SK-N-SH (cell line): Measurements from ENCODE around the gene PCDHGB4. TPM values are rescaled to one million over a fixed set of nuclear protein-coding genes. Genes with fewer than 3 reads are reported as not detected.
"Not testable (repeated sequence)": the region's sequence is repeated elsewhere in the genome, so short reads cannot be mapped to it uniquely, and the experiment has no call there.

ENCODE experiments used
- CTCF ChIA-PET: fragments of 300-600, 350-600 bp; formaldehyde crosslinking; extraction: SDS; loops from one replicate; lab custom pipeline; 2021; lab: Yijun Ruan, JAX
- POLR2A ChIA-PET: fragments of 350-600 bp; sonication (Branson Sonifier 250); formaldehyde crosslinking; extraction: SDS; loops from one replicate; lab custom pipeline; 2020; ENCODE audit warnings: antibody characterized with exemption, inconsistent platforms; lab: Yijun Ruan, JAX
- DNase-seq: peaks from one replicate; pipeline ENCODE4 v3.0.0; 2012
- H2AFZ ChIP-seq: fragments of 200-600 bp; sonication (generic); 2 replicates; pipeline ENCODE4 v1.8.1; 2016; ENCODE audit warnings: antibody characterized with exemption, mild to moderate bottlenecking, low read depth
- H3F3A ChIP-seq: fragments of 200-600 bp; sonication (generic); replicated peaks from 2 replicates; pipeline ENCODE3; 2016; ENCODE audit warnings: antibody characterized with exemption, mild to moderate bottlenecking; ENCODE audit not compliant: insufficient read depth
- H3K27ac ChIP-seq, 2 experiments: fragments of 200-500 bp in 1 of 2; fragments of 200-600 bp in 1 of 2; sonication (Bioruptor generic) in 1 of 2; sonication (generic), shearing (Covaris generic) in 1 of 2; 2 replicates each; pipeline versions ENCODE4 v1.5.1 to v1.6.1; 2014 to 2016; ENCODE audit warnings: low read depth in 2 of 2, inconsistent platforms in 1 of 2, low read length in 1 of 2, mild to moderate bottlenecking in 1 of 2, mixed read lengths in 1 of 2
- H3K27me3 ChIP-seq: fragments of 200-600 bp; sonication (generic), shearing (Covaris generic); 2 replicates; pipeline ENCODE4 v1.6.1; 2016; ENCODE audit warnings: mixed run types; ENCODE audit not compliant: insufficient read depth
- H3K36me3 ChIP-seq, 2 experiments: fragments of 200-500 bp in 1 of 2; fragments of 200-600 bp in 1 of 2; sonication (Bioruptor generic) in 1 of 2; sonication (generic) in 1 of 2; replicated peaks in 1 of 2; 2 replicates each; pipeline versions ENCODE3 to v1.5.1; 2014 to 2016; ENCODE audit warnings: low read length in 1 of 2, mild to moderate bottlenecking in 1 of 2; ENCODE audit not compliant: insufficient read depth in 2 of 2, control insufficient read depth in 1 of 2
- H3K4me1 ChIP-seq, 2 experiments: fragments of 200-500 bp in 1 of 2; fragments of 200-600 bp in 1 of 2; sonication (Bioruptor generic) in 1 of 2; sonication (generic), shearing (Covaris generic) in 1 of 2; 2 replicates each; pipeline versions ENCODE4 v1.5.1 to v1.6.1; 2014 to 2016; ENCODE audit warnings: low read depth in 1 of 2, low read length in 1 of 2, mixed run types in 1 of 2; ENCODE audit not compliant: insufficient read depth in 2 of 2, control insufficient read depth in 1 of 2
- H3K4me2 ChIP-seq: fragments of 200-600 bp; sonication (generic), shearing (Covaris generic); 2 replicates; pipeline ENCODE4 v1.6.1; 2017; ENCODE audit warnings: mixed run types
- H3K4me3 ChIP-seq, 2 experiments: fragments of 200-500 bp in 1 of 2; fragments of 200-600 bp in 1 of 2; sonication (Bioruptor generic) in 1 of 2; sonication (generic), shearing (Covaris generic) in 1 of 2; 2 replicates each; pipeline versions ENCODE4 v1.5.1 to v1.8.1; 2014 to 2016; ENCODE audit warnings: low read depth in 2 of 2, inconsistent platforms in 1 of 2, low read length in 1 of 2, mild to moderate bottlenecking in 1 of 2, mixed read lengths in 1 of 2, moderate library complexity in 1 of 2
- H3K79me2 ChIP-seq: fragments of 200-600 bp; sonication (generic); 2 replicates; pipeline ENCODE4 v1.8.1; 2017; ENCODE audit warnings: mild to moderate bottlenecking; ENCODE audit not compliant: insufficient read depth
- H3K9ac ChIP-seq: fragments of 200-600 bp; sonication (generic); 2 replicates; pipeline ENCODE4 v1.6.1; 2017; ENCODE audit warnings: mixed run types
- H3K9me2 ChIP-seq: fragments of 200-600 bp; sonication (generic); 2 replicates; pipeline ENCODE4 v1.6.1; 2017; ENCODE audit warnings: mixed run types
- H3K9me3 ChIP-seq: fragments of 200-600 bp; sonication (generic); 2 replicates; pipeline ENCODE4 v1.6.1; 2017; ENCODE audit warnings: mixed run types, mild to moderate bottlenecking, moderate library complexity
- H4K20me1 ChIP-seq: fragments of 200-600 bp; sonication (generic); 2 replicates; pipeline ENCODE4 v1.6.1; 2017; ENCODE audit warnings: mild to moderate bottlenecking, mixed run types; ENCODE audit not compliant: insufficient read depth
- ELF1 ChIP-seq: IDR thresholded peaks from 2 replicates; pipeline ENCODE4 v1.4.0; 2012
- FOSL2 ChIP-seq: IDR thresholded peaks from 2 replicates; pipeline ENCODE4 v1.4.0; 2012; ENCODE audit warnings: low read depth, mild to moderate bottlenecking, moderate library complexity, borderline replicate concordance
- FOXM1 ChIP-seq: IDR thresholded peaks from 2 replicates; pipeline ENCODE4 v1.4.0; 2012; ENCODE audit warnings: low read depth, mild to moderate bottlenecking
- GATA2 ChIP-seq: sonication (generic); formaldehyde crosslinking; IDR thresholded peaks from 2 replicates; pipeline ENCODE4 v1.5.0; 2020; ENCODE audit warnings: mild to moderate bottlenecking, missing genetic modification reagents
- MEF2A ChIP-seq: IDR thresholded peaks from 2 replicates; pipeline ENCODE4 v1.4.0; 2012; ENCODE audit warnings: low read depth, borderline replicate concordance
- NRF1 ChIP-seq: IDR thresholded peaks from 2 replicates; pipeline ENCODE4 v1.6.1; 2012; ENCODE audit warnings: low read depth, mild to moderate bottlenecking, low read length
- RCOR1 ChIP-seq: fragments of 150-350 bp; IDR thresholded peaks from 2 replicates; pipeline ENCODE4 v1.6.1; 2017; ENCODE audit warnings: antibody characterized with exemption, low read length
- RFX5 ChIP-seq: IDR thresholded peaks from 2 replicates; pipeline ENCODE4 v1.6.1; 2012; ENCODE audit warnings: mild to moderate bottlenecking, improper control_type of control experiment, low read length
- RXRA ChIP-seq: IDR thresholded peaks from 2 replicates; pipeline ENCODE4 v1.4.0; 2012; ENCODE audit warnings: low read depth, mild to moderate bottlenecking, borderline replicate concordance
- TCF12 ChIP-seq: IDR thresholded peaks from 2 replicates; pipeline ENCODE4 v1.4.0; 2012
- WGBS: methylation state at CpG from one replicate; pipeline ENCODE4 v1.1.6; 2017; ENCODE audit warnings: low lambda C conversion rate; 5-methylcytosine and 5-hydroxymethylcytosine counted together
- polyA plus RNA-seq, 3 experiments: library from polyadenylated mRNA; depleted of rRNA; stranded (reverse); fragments of >200 nt; gene quantifications; 2 replicates each; pipeline ENCODE4 v1.2.3, GENCODE V29; 2012
- TF ChIP-seq, protein P1 (sequence below): IDR thresholded peaks from 2 replicates; pipeline ENCODE4 v1.4.0; 2012; ENCODE audit warnings: low read depth, borderline replicate concordance
- TF ChIP-seq, protein P2 (sequence below): IDR thresholded peaks from 2 replicates; pipeline ENCODE4; 2012
- TF ChIP-seq, protein P3 (sequence below): fragments of 200-600 bp; sonication (generic); IDR thresholded peaks from 2 replicates; pipeline ENCODE4 v1.6.1; 2017; ENCODE audit warnings: antibody characterized with exemption, mild to moderate bottlenecking, moderate library complexity
- TF ChIP-seq, protein P4 (sequence below): fragments of 150-350 bp; IDR thresholded peaks from 2 replicates; pipeline ENCODE4 v1.6.1; 2016; ENCODE audit warnings: mild to moderate bottlenecking, low read depth, low read length

Gene PCDHGB4
- polyA plus RNA-seq, 1 of the 3 experiments (the other 2 are of a cell fraction) = 0.64 TPM

DNA sequence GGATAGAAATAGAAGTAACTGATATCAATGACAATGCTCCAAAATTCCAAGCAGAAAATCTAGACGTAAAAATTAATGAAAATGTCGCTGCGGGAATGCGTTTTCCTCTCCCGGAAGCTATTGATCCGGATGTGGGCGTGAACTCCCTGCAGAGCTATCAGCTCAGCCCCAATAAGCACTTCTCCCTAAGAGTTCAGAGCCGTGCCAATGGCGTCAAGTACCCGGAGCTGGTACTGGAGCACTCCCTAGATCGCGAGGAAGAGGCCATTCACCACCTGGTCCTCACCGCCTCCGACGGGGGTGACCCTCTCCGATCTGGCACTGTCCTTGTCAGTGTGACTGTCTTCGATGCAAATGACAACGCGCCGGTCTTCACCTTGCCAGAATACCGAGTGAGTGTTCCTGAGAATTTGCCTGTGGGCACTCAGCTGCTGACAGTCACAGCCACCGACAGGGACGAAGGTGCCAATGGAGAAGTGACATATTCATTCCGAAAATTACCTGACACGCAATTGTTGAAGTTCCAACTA, 26.1 kb downstream of the PCDHGB4 start:
- peaks cover 4% of the 10 kb centered on the region for H3F3A ChIP-seq
- H3K79me2 ChIP-seq = no peaks in the 10 kb centered on the region
- no peak overlapping the region; a peak in 2 of 4 replicates for H3K4me3 ChIP-seq
- H3K27me3 ChIP-seq = no peaks in the 10 kb centered on the region
- 92% methylated on average over 23 of the region's 25 CpGs for WGBS
- no peak overlapping the region for H2AFZ ChIP-seq
- CTCF ChIA-PET = interaction anchor here (0.9 to 2.5 kb wide), 5 partner anchors 11 to 329 kb away, joined by 3 to 11 read pairs (median 4); no protein-coding TSS in a partner anchor
- H3K4me2 ChIP-seq = no peak overlapping the region
- H3K9me2 ChIP-seq = no peaks in the 10 kb centered on the region
- H3K4me1 ChIP-seq = no peaks in the 10 kb centered on the region; a peak in 1 of 4 replicates
- DNase-seq = no peak
- POLR2A ChIA-PET = no interaction called here
- TF ChIP-seq, protein P1, sequence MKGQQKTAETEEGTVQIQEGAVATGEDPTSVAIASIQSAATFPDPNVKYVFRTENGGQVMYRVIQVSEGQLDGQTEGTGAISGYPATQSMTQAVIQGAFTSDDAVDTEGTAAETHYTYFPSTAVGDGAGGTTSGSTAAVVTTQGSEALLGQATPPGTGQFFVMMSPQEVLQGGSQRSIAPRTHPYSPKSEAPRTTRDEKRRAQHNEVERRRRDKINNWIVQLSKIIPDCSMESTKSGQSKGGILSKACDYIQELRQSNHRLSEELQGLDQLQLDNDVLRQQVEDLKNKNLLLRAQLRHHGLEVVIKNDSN = no peak
- TF ChIP-seq ELF1 (no peak), FOXM1 (no peak), RXRA (no peak), GATA2 (no peak), NRF1 (no peak), TCF12 (no peak), RFX5 (no peak), MEF2A (no peak), FOSL2 (no peak), RCOR1 (no peak)
- TF ChIP-seq, protein P2, sequence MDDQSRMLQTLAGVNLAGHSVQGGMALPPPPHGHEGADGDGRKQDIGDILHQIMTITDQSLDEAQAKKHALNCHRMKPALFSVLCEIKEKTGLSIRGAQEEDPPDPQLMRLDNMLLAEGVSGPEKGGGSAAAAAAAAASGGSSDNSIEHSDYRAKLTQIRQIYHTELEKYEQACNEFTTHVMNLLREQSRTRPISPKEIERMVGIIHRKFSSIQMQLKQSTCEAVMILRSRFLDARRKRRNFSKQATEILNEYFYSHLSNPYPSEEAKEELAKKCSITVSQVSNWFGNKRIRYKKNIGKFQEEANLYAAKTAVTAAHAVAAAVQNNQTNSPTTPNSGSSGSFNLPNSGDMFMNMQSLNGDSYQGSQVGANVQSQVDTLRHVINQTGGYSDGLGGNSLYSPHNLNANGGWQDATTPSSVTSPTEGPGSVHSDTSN = no peak
- TF ChIP-seq, protein P3, sequence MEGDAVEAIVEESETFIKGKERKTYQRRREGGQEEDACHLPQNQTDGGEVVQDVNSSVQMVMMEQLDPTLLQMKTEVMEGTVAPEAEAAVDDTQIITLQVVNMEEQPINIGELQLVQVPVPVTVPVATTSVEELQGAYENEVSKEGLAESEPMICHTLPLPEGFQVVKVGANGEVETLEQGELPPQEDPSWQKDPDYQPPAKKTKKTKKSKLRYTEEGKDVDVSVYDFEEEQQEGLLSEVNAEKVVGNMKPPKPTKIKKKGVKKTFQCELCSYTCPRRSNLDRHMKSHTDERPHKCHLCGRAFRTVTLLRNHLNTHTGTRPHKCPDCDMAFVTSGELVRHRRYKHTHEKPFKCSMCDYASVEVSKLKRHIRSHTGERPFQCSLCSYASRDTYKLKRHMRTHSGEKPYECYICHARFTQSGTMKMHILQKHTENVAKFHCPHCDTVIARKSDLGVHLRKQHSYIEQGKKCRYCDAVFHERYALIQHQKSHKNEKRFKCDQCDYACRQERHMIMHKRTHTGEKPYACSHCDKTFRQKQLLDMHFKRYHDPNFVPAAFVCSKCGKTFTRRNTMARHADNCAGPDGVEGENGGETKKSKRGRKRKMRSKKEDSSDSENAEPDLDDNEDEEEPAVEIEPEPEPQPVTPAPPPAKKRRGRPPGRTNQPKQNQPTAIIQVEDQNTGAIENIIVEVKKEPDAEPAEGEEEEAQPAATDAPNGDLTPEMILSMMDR = no peak
- TF ChIP-seq, protein P4, sequence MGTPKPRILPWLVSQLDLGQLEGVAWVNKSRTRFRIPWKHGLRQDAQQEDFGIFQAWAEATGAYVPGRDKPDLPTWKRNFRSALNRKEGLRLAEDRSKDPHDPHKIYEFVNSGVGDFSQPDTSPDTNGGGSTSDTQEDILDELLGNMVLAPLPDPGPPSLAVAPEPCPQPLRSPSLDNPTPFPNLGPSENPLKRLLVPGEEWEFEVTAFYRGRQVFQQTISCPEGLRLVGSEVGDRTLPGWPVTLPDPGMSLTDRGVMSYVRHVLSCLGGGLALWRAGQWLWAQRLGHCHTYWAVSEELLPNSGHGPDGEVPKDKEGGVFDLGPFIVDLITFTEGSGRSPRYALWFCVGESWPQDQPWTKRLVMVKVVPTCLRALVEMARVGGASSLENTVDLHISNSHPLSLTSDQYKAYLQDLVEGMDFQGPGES = no peak
- H3K36me3 ChIP-seq = no peaks in the 10 kb centered on the region
- no peak overlapping the region for H3K27ac ChIP-seq
- no peaks in the 10 kb centered on the region for H3K9me3 ChIP-seq
- no peak overlapping the region for H3K9ac ChIP-seq
- no peaks in the 10 kb centered on the region for H4K20me1 ChIP-seq

DNA sequence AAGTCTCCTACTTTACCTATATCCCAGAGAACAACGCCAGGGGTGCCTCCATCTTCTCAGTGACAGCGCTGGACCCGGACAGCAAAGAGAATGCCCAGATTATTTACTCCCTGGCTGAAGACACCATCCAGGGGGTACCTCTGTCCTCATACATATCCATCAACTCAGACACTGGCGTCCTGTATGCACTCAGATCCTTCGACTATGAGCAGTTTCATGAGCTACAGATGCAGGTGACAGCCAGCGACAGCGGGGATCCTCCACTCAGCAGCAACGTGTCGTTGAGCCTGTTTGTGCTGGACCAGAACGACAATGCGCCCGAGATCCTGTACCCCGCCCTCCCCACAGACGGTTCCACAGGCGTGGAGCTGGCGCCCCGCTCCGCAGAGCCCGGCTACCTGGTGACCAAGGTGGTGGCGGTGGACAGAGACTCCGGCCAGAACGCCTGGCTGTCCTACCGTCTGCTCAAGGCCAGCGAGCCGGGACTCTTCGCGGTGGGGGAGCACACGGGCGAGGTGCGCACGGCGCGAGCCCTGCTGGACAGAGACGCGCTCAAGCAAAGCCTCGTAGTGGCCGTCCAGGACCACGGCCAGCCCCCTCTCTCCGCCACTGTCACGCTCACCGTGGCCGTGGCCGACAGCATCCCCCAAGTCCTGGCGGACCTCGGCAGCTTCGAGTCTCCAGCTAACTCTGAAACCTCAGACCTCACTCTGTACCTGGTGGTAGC, 27.2 kb downstream of the PCDHGB4 start:
- H3K27ac ChIP-seq, H3K27me3 ChIP-seq, H3K4me3 ChIP-seq, H3K9ac ChIP-seq, H3K36me3 ChIP-seq, DNase-seq, H4K20me1 ChIP-seq, H3F3A ChIP-seq, H3K4me1 ChIP-seq, H3K9me3 ChIP-seq, H2AFZ ChIP-seq, POLR2A ChIA-PET, H3K4me2 ChIP-seq, H3K9me2 ChIP-seq, H3K79me2 ChIP-seq: not testable (repeated sequence)
- 86% methylated on average over 25 of the region's 46 CpGs for WGBS
- CTCF ChIA-PET = interaction anchor here (0.7 to 2.5 kb wide), 3 partner anchors 9 to 149 kb away, joined by 3 to 9 read pairs (median 5); no protein-coding TSS in a partner anchor

DNA sequence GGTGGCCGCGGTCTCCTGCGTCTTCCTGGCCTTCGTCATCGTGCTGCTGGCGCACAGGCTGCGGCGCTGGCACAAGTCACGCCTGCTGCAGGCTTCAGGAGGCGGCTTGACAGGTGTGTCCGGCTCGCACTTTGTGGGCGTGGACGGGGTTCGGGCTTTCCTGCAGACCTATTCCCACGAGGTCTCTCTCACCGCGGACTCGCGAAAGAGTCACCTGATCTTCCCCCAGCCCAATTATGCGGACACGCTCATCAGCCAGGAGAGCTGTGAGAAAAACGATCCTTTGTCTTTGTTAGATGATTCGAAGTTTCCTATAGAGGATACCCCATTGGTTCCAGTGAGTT, 27.7 kb downstream of the PCDHGB4 start:
- H3K36me3 ChIP-seq, H3K9ac ChIP-seq, H3K4me3 ChIP-seq, POLR2A ChIA-PET, H3K27me3 ChIP-seq, H3K9me3 ChIP-seq, H3F3A ChIP-seq, H3K27ac ChIP-seq, DNase-seq, H4K20me1 ChIP-seq, H2AFZ ChIP-seq, H3K4me2 ChIP-seq, CTCF ChIA-PET, H3K9me2 ChIP-seq, H3K4me1 ChIP-seq: not testable (repeated sequence)
- WGBS = 89% methylated on average over 22 of the region's 24 CpGs
- H3K79me2 ChIP-seq = peaks cover 12% of the 10 kb centered on the region; the same call in 1 of the 2 replicates
